Stomach (tissue), 9 donors: ENCODE measurements around the gene GUCY2C. TPM values are rescaled to one million over a fixed set of nuclear protein-coding genes. Genes with fewer than 3 reads are reported as not detected.

Experiments
- DNase-seq, 2 donors: peaks; one replicate each; pipeline versions ENCODE4 v3.0.0 to v3.0.0-alpha.2; 2013 to 2019
- H3K27ac ChIP-seq, 5 donors: fragments of 200-600 bp in 4 of 5; sonication (generic) in 4 of 5; one replicate each; pipeline ENCODE4 v1.5.1; 2013 to 2019; ENCODE audit warnings: mild to moderate bottlenecking in 1 of 5, moderate library complexity in 1 of 5
- H3K27me3 ChIP-seq, 3 donors: fragments of 200-600 bp; sonication (generic); one replicate each; pipeline ENCODE4 v1.5.1; 2017 to 2019; ENCODE audit warnings: mixed run types in 1 of 3
- H3K36me3 ChIP-seq, 4 donors: fragments of 200-600 bp; sonication (generic); 1 replicate in 3 of 4; 2 replicates in 1 of 4; pipeline ENCODE4 v1.5.1; 2016 to 2019
- H3K4me1 ChIP-seq, 4 donors: fragments of 200-600 bp; sonication (generic); one replicate each; pipeline ENCODE4 v1.5.1; 2016 to 2019
- H3K4me3 ChIP-seq, 4 donors: fragments of 200-600 bp; sonication (generic) in 3 of 4; one replicate each; pipeline ENCODE4 v1.5.1; 2016 to 2019; ENCODE audit warnings: mild to moderate bottlenecking in 1 of 4
- H3K9me3 ChIP-seq, 4 donors: fragments of 200-600 bp; sonication (generic); one replicate each; pipeline ENCODE4 v1.5.1; 2016 to 2019
- CTCF ChIP-seq, 7 experiments: fragments of 450-650 bp in 4 of 7; fragments of 200-600 bp in 3 of 7; sonication (generic) in 3 of 7; IDR thresholded peaks; one replicate each; pipeline ENCODE4 v1.5.1; 2016 to 2019; ENCODE audit warnings: antibody characterized with exemption in 7 of 7, control low read depth in 2 of 7, mild to moderate bottlenecking in 1 of 7
- EP300 ChIP-seq: sonication (generic); formaldehyde crosslinking; IDR thresholded peaks from one replicate; pipeline ENCODE4 v1.6.1; 2017; ENCODE audit warnings: antibody characterized with exemption
- POLR2A ChIP-seq, 4 donors: fragments of 450-650 bp; IDR thresholded peaks; one replicate each; pipeline ENCODE4 v1.6.1; 2016; ENCODE audit warnings: antibody characterized with exemption in 4 of 4, control low read depth in 2 of 4, mild to moderate bottlenecking in 1 of 4, moderate library complexity in 1 of 4
- POLR2AphosphoS5 ChIP-seq, 3 donors: sonication (generic); formaldehyde crosslinking; IDR thresholded peaks; one replicate each; pipeline ENCODE4 v1.6.1; 2016; ENCODE audit warnings: antibody characterized with exemption in 3 of 3
- WGBS, 5 donors: extraction: QIAGEN DNeasy Blood & Tissue Kit in 3 of 5; methylation state at CpG; one replicate each; pipeline versions ENCODE4 v1.1.5 to v1.1.7; 2013 to 2018; 5-methylcytosine and 5-hydroxymethylcytosine counted together
- intact Hi-C: fragments of 100-400 bp; cut with DNase I; formaldehyde crosslinking; loops from one replicate; pipeline ENCODE4 v1.15.1; 2023; ENCODE audit warnings: low total_unique reads
- polyA plus RNA-seq, 3 donors: library from polyadenylated mRNA; stranded (reverse); fragments of 200-250 nt; gene quantifications; one replicate each; pipeline ENCODE4 v1.2.3, GENCODE V29; 2013
- total RNA-seq, 5 donors: library from RNA; depleted of rRNA; stranded (reverse); fragments of >200 nt; gene quantifications; one replicate each; pipeline versions ENCODE4 v1.1.0 to v1.2.3, GENCODE V29; 2014 to 2016
- donor health status: healthy with polysubstance abuse.
- donor health status: Bipolar disorder and iron deficiency.
- donor health status: healthy.

The GUCY2C gene
- total and polyA plus RNA-seq, 8 donors = 0.05 to 31.0 (median 1.4) TPM; not detected in 4

DNA sequence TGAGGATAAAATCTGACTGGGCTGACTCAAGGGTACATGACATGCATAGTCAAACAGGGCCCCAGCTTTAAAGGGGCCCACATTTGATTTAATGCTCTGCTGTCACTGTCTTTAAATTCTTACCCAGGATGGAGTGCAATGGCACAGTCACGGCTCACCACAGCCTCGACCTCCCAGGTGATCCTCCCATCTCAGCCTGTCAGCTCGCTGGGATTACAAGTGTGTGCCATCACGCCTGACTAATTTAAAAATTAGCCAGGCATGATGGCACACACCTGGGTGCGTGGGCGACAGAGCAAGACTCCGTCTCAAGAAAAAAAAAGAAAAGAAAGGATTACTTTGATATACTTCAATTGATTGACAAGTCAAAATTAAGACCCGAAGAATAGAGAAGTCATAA, 119.5 kb downstream of the GUCY2C start:
- Histone ChIP-seq H3K27me3 (no peaks in the 10 kb centered on the region), H3K4me3 (no peak overlapping the region), H3K9me3 (no peaks in the 10 kb centered on the region), H3K27ac (no peak overlapping the region), H3K36me3 (no peaks in the 10 kb centered on the region), H3K4me1 (peaks cover 0 to 5% (median 0%) of the 10 kb centered on the region in 4 donors)
- 76 to 79% (median 79%) methylated on average over 8 of the region's 8 CpGs for WGBS, 5 donors
- intact Hi-C loops = no loop called here
- TF ChIP-seq EP300 = no peak
- no peak for TF ChIP-seq POLR2AphosphoS5 (IDR thresholded peaks at IDR 0.05)
- TF ChIP-seq CTCF (IDR thresholded peaks at IDR 0.05) = no peak
- no peak for TF ChIP-seq POLR2A (IDR thresholded peaks at IDR 0.05)
- DNase-seq = no peak

- Histone ChIP-seq H3K36me3 (no peaks in the 10 kb centered on the region), H3K4me1 (peaks cover 0 to 5% (median 0%) of the 10 kb centered on the region in 4 donors), H3K27me3 (no peaks in the 10 kb centered on the region), H3K4me3 (no peak overlapping the region), H3K9me3 (no peaks in the 10 kb centered on the region), H3K27ac (no peak overlapping the region)
- TF ChIP-seq EP300 = no peak
- no peak for TF ChIP-seq POLR2AphosphoS5 (IDR thresholded peaks at IDR 0.05)
- no peak for TF ChIP-seq CTCF (IDR thresholded peaks at IDR 0.05)
- TF ChIP-seq POLR2A (IDR thresholded peaks at IDR 0.05) = no peak
- intact Hi-C loops = no loop called here
- WGBS, 5 donors = 82 to 100% (median 93%) methylated on average over 1 of the region's 1 CpG
- DNase-seq = no peak
Observed at GRCh38 chr12:14575585-14575984, 120.8 kb downstream of the GUCY2C start.

GRCh38 chr12:14573118-14573517, 123.3 kb downstream of the GUCY2C start:
- TF ChIP-seq EP300 (no peak), CTCF (IDR thresholded peaks at IDR 0.05) (no peak), POLR2A (IDR thresholded peaks at IDR 0.05) (no peak), POLR2AphosphoS5 (IDR thresholded peaks at IDR 0.05) (no peak)
- H3K9me3 ChIP-seq = no peaks in the 10 kb centered on the region
- H3K4me3 ChIP-seq = no peak overlapping the region
- H3K27ac ChIP-seq = no peak overlapping the region
- peaks cover 0 to 14% (median 1%) of the 10 kb centered on the region in 4 donors for H3K4me1 ChIP-seq
- no peaks in the 10 kb centered on the region for H3K36me3 ChIP-seq
- 87 to 91% (median 89%) methylated on average over 5 of the region's 5 CpGs for WGBS, 5 donors
- DNase-seq = no peak
- intact Hi-C loops = no loop called here
- no peaks in the 10 kb centered on the region for H3K27me3 ChIP-seq

- WGBS, 5 donors = 81 to 90% (median 83%) methylated on average over 4 of the region's 4 CpGs
- no peak for DNase-seq
- intact Hi-C loops = no loop called here
Observed at GRCh38 chr12:14572401-14572800, 124.0 kb downstream of the GUCY2C start.

More at GRCh38 chr12:14572401-14572800, 124.0 kb downstream of the GUCY2C start:
- Histone ChIP-seq H3K36me3 (no peaks in the 10 kb centered on the region), H3K27ac (no peak overlapping the region), H3K4me1 (peaks cover 0 to 17% (median 8%) of the 10 kb centered on the region in 4 donors), H3K4me3 (no peak overlapping the region), H3K27me3 (no peaks in the 10 kb centered on the region), H3K9me3 (no peaks in the 10 kb centered on the region)
- TF ChIP-seq POLR2A (IDR thresholded peaks at IDR 0.05) = no peak
- no peak for TF ChIP-seq POLR2AphosphoS5 (IDR thresholded peaks at IDR 0.05)
- no peak for TF ChIP-seq CTCF (IDR thresholded peaks at IDR 0.05)
- TF ChIP-seq EP300 = no peak
